Measurements from ENCODE around the gene TECR.

The TECR gene

DNA sequence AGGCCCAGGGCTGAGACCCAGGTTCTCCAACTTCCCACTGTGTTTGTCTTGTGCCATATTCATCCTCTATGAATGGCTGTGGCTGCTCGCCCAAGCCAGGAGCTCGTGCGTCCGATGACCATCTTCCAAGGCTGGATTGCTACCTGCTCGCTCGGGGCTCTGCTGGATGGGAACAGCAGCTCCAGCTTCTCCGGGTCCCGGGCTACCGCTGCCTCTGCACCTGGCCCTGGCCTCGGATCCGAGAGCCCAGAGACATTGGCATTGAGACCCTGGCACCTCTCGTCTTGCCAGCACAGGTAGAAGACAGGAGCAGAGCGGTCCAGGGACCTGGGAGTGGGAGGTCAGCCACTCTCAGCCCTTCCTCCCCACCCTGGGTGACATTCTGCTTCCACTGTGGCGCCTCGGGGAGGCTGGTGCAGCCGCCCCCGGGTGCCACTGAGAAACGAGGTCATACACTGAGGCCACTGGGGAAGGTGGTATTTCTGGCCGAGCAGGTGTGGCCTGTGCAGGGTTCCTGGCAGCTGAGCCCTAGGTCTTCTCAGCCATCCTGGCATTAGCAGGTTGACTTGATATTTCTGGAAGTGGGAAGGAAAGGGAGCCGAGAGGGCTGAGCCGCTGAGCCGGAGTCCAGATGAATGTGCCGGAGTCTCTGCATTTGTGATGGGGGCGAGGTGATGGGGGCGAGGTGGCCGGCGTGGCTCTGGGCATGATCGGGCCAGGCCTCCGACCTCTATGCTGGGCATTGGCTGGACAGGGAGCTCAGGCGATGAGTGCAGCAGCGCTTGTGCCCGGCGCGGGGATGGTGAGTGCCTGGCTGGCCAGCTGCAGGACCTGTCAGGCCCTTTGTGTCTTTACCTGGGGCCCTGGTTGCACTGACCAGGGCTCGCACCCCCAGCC lies 23.9 kb downstream of the TECR start:
- FAIRE-seq (no peak), DNase-seq (ENCODE audit: insufficient read length, low spot score) (no peak)
- TF ChIP-seq, protein P1, sequence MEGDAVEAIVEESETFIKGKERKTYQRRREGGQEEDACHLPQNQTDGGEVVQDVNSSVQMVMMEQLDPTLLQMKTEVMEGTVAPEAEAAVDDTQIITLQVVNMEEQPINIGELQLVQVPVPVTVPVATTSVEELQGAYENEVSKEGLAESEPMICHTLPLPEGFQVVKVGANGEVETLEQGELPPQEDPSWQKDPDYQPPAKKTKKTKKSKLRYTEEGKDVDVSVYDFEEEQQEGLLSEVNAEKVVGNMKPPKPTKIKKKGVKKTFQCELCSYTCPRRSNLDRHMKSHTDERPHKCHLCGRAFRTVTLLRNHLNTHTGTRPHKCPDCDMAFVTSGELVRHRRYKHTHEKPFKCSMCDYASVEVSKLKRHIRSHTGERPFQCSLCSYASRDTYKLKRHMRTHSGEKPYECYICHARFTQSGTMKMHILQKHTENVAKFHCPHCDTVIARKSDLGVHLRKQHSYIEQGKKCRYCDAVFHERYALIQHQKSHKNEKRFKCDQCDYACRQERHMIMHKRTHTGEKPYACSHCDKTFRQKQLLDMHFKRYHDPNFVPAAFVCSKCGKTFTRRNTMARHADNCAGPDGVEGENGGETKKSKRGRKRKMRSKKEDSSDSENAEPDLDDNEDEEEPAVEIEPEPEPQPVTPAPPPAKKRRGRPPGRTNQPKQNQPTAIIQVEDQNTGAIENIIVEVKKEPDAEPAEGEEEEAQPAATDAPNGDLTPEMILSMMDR (IDR thresholded peaks at IDR 0.05; ENCODE audit: insufficient read depth, missing control alignments), result no peak

DNA sequence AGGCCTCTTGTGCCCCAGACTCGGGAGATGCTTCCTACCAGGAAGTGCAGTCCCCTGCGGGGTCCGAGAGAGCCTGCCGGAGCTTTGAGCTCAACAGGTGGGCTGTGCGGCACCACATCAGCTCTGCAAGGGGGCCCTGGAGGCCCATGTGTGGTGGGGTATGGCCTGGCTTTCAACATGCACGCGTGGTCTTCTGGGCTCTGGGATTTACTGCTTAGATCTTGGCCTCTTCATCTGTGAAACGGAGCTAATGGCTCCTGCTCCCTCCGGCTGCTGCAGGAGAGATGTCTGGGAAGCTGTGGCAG lies 24.5 kb downstream of the TECR start:
- FAIRE-seq (no peak), DNase-seq (ENCODE audit: insufficient read length, low spot score) (no peak)
- TF ChIP-seq, protein P1 (IDR thresholded peaks at IDR 0.05; ENCODE audit: insufficient read depth, missing control alignments), result no peak

DNA sequence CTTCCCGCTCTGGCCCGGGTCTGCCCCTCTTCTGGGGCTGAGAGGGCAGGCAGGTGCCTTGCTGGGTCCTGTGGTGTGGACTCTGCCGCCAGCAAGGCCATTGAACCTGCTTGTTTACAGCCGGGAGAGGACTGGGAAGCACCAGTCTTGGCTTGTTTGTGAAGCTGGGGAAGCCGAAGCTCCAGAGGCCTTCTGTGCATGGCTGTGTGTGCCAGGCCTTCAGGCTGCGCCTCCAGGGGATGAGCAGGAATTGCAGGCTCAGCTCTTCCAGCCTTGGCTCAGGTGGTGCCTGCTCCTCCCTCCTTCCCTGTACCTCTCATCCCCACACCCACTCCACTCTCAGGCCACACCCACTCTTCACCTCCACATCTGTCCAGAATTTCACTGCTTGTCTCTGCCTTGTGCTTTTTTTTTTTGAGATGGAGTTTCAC lies 25.0 kb downstream of the TECR start:
- DNase-seq (ENCODE audit: insufficient read length, low spot score), result no peak
- FAIRE-seq, result no peak
- TF ChIP-seq, protein P1 (IDR thresholded peaks at IDR 0.05; ENCODE audit: insufficient read depth, missing control alignments), result no peak

DNA sequence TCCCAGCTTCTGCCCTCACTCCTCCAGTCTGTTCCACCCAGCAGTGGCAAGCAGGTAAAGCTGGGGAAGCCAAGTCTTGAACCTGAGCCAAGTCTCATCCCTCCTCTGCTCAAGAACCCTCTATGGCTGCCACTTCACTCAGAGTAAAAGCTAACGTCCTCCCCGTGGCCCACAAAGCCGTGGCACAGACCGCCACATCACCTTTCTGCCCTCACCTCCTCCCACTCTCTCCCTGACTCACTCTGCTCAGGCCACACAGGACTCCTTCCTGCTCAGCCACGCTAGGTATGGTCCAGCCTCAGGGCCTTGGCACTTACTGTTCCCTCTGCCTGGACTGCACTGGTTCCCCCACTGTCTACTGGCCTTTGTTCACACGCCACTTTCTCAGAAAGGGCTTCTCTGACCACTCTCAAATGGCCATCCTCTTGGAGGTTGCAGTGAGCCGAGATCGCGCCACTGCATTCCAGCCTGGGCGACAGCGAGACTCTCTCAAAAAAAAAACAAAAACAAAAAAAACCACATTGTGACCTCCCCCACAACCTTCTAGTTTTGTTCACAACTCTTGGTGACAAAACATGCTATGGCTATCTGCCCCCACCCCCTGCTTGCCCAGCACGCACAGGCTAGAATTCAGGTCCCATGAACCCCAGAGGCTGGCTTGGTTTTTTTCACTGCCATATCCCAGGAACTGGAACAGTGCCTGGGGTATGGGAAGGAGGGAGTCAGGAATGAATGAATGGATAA lies 26.7 kb downstream of the TECR start:
- TF ChIP-seq, protein P1 (IDR thresholded peaks at IDR 0.05; ENCODE audit: insufficient read depth, missing control alignments), result no peak
- no peak for FAIRE-seq
- no peak for DNase-seq (ENCODE audit: insufficient read length, low spot score)

DNA sequence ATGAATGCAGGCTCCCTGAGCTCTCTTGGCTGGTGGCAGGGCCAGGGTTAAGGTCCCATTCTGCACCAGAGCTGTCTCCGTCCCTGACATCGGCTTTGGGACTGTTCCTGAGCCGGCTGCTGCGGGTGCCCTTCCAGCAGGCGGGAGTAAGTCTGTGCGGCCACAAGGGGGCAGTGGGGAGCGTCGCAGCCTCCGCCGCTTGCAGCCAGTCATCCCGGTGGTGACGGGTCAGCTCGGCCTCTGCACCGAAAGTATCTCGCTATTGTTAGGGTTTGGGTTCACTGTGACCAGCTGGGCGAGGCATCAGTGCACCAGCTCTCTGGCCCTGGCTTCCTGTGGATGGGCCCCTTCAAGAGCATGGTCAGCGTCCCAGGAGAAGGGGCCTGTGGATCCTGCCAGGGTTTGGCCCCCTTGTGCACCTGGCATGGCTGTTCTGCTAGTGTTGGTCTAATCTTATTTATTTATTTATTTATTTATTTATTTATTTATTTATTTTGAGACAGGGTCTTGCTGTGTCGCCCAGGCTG lies 27.3 kb downstream of the TECR start:
- peak; percentile 48 for DNase-seq (ENCODE audit: insufficient read length, low spot score)
- no peak for FAIRE-seq
- TF ChIP-seq, protein P1 (IDR thresholded peaks at IDR 0.05; ENCODE audit: insufficient read depth, missing control alignments), result peak; percentile 81

DNA sequence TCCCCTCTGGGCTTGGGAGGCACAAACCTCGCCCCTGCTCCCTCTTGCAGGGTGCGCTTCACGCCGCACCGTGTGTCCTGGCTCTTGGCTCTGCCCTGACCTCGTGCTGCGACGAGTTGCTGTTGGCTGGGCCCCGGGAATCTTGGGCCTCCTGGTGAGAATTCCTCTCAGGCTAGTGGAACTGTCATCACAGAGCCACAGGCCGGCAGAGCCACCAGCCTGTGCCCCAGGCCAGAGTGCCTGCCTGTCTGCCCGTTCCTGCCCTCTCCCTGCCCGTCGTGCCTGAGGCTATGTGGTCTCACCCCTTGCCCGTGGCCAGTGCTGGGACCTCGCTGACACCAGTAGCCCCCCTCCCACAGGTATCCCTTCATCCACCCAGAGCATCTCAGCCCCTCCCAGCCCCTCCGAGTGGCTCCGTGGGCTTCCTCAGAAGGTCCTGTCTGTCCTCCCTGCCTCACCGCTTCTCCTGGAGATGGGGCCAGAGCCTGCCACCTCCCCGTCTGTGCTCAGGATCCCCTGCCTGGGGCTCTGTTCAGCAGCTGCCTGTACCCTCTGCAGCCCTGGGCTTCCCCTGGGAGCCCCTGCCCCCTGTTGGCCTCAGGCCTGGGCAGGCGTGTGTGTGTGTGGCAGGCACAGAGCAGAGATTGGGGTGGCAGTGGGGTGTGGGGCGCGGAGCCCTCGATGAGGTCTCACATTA lies 29.1 kb downstream of the TECR start:
- no peak for DNase-seq (ENCODE audit: insufficient read length, low spot score)
- TF ChIP-seq, protein P1 (IDR thresholded peaks at IDR 0.05; ENCODE audit: insufficient read depth, missing control alignments), result no peak
- FAIRE-seq, result no peak

Data from D721Med (cell line).